ENCODE data around the gene OXSR1.

GRCh38 chr3:38207254-38208003 is 42.1 kb downstream of the OXSR1 start:
- TF ChIP-seq CTCF (IDR thresholded peaks at IDR 0.05) (no peak), EP300 (IDR thresholded peaks at IDR 0.05) (no peak)
